GM21825 (cell line): ENCODE data around the gene NRP2.

Experiments used
- ATAC-seq: cut with Tn5 transposase; IDR thresholded peaks from one replicate; pipeline ENCODE4 v1.9.1; 2021; ENCODE audit warnings: mild to moderate bottlenecking, moderate library complexity; ENCODE audit not compliant: unreplicated experiment

NRP2 gene

DNA sequence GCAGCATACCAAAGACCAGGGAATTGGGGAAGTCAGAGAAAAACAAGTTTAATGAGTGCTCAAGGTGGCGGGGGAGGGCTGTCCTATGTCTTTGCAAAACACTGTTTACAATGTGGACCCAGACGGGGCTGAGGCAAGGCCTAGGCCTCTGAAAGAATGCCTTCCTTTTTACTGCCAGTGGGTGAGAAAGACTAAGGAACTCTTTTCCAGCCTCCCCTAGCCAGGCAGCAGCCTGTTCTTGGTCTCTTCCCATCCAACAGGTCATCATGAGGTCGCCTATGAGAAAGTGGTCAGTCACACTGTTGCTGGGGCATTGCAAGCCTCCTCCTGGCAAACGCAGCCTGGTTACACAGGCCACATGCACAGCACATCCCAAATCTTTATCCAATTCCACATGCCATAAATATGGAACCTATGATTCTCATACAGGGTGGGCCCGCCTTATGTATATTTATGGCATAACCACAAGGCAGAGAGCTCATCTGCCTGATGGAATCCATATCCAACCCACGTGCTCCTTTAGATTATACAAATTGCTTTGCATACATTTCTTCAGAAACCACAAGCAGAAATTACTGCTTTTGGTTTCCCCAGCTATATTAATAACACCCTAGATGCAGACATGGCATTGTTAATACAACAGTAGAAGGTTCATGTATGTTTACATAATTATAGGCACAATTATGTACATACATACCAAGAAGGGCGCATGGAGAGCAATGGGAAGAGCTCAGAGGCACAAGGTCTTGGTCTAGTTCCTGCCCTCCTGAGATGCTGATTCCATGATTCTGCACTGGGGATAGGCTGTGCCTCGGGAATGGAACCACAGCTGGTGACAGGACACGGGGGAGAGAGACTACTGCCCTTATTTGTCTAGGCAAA, 48.6 kb downstream of the NRP2 start:
- no peak for ATAC-seq

DNA sequence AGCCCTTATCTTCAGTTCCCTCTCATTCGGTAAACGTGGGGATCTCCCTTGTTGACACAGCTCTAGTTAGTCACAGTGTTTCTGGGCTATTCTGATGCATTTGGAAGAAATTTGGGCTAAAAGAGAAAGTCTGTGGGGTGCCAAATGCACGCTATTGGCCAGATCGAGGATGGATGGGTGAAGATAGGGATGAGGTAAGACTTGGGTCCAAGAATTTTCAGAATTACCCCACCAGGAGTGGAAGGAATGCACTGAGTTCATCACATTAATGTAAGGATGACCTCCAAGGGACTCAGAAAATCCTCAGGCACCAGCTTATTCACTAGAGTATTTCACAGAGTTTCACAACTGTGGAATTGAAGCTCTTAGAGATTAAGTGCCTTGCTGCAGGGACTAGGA, 49.3 kb downstream of the NRP2 start:
- peak; percentile 71 for ATAC-seq

DNA sequence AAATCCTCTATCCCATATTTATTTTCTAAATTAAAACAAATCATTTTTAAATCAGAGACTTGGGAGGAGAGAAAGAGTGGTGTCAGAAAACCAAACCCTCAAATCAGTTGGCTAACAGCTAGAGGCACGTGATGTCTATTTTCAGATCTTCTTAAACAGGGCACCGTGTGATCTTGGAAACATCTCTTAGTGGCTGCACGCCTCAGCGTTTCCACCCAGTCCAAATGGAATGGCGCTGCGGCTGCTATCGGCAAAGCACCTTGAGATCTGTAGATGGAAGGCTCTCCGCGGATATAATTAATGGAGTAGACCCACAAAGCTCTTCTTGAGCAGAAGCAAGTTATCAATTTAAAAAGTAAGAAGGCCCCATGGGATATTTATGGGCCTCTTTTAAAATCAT, 50.0 kb downstream of the NRP2 start:
- no peak for ATAC-seq

DNA sequence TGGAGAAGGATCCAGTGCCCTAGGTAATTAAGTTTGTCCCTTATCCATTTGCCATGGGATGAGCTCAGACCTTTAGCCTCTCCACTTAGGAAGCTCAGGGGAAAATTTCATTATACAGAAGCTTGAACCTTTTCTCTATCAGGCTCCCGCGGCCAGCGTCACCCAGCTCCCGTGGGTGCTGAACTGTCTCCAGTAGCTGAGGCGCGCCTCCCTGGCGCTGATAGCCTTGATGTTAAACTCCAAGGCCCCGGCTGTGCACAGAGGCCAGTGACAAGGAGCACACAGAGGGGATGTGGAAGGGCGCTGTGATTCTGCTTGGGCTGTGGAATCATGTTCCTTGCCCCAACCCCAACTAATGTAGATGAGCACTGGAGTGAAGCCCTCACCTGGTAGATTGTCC, 50.8 kb downstream of the NRP2 start:
- no peak for ATAC-seq

DNA sequence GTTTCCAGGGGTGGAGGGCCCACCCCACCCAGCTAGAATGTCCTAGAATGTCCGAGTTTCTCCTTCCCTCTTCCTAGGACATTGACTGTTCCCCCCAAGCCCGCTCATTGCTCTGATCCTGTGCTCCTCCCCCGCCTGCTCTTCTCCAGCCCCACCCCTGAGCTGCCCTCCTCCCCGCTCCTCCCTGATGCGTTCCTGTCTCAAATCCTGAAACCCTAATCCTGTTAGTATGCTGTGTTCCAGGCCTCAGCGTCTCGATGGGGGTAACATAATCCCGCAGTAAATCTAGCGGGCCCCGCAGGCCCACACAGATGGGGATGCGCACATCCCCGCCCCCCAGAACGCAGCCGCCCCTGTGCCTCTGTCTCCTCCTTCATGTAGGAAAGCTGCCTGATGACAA, 51.3 kb downstream of the NRP2 start:
- no peak for ATAC-seq

DNA sequence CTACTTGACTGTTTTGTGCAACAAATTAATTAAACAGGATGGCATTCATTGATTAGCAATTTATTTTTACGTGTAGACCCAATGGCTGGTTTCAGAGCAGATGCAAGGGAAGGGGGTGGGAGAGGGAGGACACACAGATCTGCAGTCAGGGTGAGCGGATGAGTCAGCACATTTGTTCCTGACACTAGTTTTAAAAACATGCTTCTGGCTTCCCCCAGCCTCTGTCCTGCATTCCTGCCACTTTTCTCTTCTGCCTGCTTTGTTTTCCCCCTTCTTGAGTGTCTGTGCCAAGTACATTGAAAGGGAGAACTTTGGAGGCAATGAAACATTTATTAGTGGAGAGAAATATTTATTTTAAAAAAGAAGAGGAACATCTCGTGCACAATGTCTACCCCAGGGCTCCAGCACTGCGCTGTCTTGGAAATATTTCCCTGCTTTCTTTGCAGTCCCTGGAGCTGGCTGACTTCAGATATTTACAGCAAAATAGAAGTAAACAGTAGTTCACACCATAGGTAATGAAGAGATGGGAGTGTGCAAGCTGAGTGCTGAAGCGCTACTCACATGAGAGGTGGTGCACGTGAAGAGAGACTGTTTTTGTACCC, 52.2 kb downstream of the NRP2 start:
- ATAC-seq, result no peak

DNA sequence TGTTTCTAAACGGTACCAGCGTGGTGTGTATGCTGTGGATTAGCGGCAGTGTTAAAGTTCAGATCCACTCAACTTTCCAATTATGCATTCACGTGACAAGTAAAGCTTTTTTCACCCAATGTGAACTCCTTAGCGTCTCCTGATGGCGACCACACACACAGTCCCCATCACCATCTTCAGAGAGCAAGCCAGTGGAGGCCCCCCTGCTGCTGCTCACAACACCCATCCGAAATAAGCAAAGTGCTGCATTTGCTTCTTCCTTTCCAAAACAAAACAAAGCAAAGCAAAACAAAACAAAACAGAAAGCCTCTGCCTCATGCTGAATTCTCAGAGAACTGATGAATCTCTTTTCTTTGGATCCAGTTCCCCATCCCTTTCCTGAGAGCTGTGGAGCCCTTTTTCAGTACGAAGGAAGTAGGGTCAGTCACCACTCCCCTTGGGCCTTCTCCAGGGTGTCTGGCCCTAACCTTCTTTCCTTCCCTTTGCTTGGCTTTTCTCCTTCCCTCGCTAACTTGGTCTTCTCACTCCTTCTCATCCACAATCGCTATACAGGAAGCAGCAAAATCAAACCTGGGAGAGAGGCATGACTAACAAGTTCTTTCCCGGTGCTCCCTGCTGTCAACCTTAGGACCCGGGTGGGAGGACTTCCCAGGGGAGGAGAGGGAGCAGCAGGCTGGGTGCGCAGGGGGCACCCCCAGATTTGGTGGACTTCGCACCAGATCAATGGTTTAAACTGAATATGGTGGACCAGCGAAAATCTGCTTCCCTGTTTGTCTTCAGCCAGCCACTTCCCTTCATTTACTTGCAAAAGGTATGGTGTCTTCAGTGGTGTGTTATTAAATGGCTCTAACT, 56.0 kb downstream of the NRP2 start:
- no peak for ATAC-seq

DNA sequence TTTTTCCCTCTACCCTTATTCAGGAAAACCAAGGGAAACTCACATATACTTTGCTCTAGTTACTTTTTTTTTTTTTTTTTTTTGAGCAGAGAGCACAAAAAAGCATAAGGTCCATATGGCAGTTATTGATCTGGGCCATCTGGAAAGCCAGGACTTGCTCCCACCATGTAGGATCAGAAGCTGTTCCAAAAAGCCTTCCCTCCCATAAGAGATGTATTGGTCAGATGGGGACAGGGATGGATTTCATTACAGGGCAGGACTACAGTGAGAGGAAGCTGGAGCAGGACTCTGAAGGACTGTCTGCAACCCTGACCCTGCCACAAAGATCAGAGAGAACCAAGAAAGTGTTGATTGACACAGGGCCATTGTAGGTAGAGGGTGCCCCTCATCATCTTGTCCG, 57.3 kb downstream of the NRP2 start:
- ATAC-seq, result no peak

DNA sequence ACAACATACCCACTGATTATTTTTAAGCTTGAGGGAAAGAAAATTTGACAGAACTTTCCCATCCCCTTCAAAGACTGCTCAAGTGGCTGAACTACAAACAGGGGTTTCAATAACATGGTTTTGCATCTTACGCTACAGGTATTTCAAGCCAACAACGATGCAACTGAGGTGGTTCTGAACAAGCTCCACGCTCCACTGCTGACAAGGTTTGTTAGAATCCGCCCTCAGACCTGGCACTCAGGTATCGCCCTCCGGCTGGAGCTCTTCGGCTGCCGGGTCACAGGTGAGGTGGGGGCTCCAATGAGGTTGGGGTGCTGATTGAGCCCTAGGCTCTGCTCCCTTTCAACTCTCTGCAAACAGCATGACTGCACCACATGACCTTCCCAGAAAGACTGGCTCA, 58.1 kb downstream of the NRP2 start:
- ATAC-seq, result no peak

DNA sequence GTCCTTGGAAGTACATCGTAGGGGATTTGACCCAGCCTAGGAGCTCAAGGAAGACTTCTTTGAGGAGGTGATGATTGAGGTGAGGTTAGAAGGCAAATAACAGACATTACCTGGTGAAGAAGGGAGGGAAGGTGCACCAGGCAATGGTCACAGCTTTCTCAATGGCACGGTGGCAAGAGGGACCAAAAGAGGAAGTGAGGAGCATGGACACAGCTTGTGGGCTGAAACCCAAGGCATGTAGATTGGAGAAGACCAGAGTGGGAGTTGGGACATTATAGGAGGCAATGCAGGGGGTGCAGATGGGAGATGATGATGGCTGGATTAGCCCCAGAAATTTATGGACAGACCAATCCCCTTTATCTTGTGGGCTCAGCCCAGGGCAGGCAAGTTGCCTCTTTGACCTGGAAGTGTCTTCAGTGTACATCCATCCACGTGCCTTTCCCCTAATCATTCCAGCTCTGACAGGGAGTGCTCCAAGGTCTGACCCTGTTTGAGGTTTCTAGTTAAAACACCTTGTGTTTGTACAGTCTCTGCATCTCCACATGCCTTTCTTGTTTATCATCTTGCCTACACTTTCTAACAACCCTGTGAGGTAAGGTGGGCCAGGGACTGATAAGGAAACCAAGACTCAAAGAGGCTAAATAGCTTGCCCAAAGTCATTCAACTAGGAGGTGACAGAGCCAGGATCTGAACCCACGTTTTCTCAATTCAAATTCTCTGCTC, 59.1 kb downstream of the NRP2 start:
- no peak for ATAC-seq

DNA sequence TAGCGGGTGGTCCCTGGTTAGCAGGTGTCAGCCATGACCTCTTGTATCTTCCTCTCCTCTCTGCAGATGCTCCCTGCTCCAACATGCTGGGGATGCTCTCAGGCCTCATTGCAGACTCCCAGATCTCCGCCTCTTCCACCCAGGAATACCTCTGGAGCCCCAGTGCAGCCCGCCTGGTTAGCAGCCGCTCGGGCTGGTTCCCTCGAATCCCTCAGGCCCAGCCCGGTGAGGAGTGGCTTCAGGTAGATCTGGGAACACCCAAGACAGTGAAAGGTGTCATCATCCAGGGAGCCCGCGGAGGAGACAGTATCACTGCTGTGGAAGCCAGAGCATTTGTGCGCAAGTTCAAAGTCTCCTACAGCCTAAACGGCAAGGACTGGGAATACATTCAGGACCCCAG, 60.8 kb downstream of the NRP2 start:
- no peak for ATAC-seq

DNA sequence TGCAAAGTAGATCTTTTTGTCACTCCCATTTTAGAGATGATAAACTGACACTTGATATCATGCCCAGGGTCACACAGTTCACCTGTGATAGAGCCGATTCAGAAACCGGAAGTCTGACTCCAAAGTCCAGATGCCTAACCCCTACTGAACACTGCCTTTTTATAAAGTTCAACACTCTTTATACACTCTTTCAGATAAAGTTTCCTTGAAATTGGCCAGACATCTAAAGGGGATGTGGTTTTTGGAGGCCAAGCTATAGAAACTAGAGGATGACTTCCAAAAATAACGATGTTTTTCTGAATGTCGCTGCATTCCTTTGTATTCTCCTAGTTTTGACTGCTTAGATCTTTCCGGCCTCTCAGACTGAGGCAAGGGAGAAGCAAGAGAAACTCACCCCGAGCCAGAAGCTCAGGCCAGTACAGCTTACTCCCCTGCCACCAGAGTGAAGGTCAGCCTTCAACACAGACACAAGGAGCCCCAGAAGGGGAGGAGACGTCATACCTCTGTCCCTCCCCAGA, 61.8 kb downstream of the NRP2 start:
- ATAC-seq, result no peak

DNA sequence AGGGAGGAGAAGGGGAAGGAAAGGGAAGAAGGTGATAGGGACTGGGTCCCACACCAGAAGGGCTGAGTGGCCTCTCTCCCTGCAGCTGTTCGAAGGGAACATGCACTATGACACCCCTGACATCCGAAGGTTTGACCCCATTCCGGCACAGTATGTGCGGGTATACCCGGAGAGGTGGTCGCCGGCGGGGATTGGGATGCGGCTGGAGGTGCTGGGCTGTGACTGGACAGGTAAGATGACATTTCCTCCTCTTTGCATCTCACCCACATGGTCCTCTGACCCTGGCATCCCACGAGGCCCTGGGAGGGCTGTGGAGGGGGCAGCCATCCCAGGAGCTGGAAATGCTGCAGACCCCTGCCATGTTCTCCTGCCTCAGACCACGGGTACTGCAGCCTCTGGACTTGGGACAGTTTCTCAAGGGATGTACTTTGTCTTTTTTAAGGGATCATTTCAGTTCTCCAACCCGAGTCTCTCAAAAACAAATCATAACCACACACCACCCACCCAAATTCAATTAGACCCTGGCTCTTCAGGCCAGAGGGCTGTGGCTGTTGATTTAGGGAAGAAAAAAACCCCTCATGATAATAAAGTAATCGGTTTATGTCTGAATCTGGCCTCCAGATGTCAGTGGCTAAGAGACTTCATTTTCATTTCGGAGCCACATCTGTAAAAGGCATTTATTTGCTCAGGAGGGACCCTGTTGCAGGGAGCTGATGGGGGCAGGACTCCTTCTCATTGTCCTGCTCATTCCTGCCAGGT, 63.5 kb downstream of the NRP2 start:
- ATAC-seq, result no peak

DNA sequence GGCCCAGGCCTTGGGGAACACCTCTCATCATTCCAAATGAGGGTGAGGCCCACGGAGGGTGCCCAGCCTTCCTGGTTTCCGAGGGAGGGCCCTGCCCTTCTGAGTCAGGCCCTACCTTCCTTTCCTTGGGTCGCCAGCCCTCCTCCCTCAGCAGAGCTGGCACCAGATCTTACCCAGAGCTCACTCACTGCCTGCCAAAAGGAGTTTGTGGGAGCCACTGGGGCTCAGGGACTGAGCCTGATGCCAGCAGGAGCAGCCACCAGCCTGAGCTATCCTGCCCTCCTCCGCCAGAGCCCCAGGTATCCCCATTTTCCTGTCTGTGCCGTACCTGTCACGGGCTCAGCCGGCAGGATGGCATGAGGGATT, 64.1 kb downstream of the NRP2 start:
- ATAC-seq, result no peak

DNA sequence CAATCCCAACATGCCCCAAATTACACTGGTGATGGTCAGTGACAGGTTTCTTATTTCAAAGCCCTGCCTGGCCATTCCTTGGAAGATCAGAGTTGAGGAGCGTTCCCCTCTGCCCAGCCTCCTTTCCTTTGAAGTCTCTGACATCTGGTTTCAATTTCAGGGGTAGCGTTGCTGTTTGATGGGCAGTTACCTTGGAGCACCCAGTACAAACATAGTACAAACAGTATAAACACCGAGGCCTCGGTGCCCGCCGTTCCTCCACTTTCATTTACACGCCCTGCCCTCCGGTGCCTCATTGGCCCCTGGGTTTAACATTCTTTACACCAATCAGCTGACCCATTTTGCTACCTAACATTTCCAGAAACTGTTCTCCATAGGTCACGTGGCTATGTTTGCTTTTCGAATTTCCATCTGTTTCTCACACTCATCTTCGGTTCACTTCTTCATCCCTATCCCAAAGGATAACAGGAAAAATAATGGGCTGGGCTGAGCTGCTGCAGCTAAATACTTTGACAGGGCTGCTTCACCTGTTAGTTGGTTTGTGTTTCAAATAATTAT, 65.6 kb downstream of the NRP2 start:
- ATAC-seq, result no peak

DNA sequence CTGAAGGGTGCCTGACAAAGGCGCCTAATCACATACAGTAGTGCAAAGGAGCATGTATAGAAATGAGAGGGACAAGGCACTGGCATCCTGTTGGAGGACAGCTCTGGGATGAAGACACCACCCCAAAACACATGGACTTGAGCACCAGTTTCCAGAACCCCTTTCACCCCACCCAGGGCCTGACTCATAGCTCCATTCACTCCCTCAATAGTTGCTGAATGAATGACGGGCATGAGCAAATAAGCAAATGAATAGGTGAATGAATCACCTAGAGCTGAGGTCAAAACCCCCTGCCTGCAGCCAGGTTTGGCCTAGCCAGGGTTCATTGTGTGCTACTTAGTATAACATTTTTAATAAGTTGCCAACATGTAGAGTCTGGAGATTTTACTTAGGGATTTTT, 66.3 kb downstream of the NRP2 start:
- ATAC-seq, result no peak

DNA sequence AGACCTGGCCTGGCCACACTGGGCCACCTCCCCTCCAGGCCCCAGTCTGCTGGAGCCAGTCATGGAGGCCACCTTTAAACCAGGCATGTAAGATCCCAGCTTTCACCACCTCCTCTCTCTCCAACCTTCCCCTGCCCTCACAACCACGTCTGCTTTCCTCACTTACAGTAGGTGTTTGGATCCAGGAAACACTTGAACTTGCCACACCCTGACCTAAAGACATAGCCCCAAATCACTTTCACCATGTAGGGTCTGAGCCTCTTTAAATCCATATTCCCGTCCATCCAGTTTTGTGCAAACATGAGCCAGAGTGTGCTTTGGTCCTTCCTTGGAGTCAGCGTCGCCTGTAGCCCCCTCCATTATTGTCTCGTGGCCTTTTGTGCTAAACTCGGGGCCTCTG, 66.8 kb downstream of the NRP2 start:
- no peak for ATAC-seq

DNA sequence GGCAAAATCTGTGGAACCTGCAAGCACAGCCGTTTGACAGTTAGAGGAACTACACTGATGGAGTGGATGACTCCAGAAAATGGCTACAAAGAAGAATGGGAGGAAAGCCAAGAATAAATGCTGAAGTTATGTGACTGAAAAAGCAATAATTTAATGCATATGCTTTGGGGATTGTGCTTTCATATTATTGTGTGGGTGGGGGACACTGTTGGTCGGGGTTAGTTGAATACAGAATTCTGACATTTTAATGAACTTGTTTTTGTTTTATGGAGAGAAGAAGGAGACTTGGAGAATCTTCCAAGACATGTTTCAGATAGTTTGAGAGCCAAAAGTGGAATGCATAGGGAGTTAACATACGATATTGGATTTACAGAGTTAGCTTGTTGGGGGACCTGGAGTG, 68.5 kb downstream of the NRP2 start:
- ATAC-seq, result no peak

DNA sequence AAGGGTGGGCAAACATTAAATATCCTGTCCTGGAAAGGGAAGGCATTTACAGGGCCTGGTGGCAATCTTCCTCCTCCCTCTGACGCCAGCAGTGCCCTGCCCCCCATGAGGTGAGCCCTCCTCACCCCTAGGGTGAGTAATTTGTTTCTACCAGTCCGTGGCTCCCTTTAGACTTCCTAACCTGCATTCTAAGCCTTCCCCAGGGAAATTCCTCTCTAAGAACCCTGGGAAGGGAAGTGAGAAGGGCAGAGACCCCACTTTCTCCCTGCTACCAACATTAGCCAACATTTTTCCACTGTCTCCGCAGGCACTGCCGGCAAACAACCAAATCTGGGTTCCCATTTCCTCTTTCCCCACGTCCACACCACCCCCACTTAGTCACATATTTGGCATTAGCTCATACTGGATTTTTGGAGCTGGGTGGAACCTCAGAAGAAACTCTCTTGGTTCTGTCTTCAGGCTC, 69.3 kb downstream of the NRP2 start:
- no peak for ATAC-seq

DNA sequence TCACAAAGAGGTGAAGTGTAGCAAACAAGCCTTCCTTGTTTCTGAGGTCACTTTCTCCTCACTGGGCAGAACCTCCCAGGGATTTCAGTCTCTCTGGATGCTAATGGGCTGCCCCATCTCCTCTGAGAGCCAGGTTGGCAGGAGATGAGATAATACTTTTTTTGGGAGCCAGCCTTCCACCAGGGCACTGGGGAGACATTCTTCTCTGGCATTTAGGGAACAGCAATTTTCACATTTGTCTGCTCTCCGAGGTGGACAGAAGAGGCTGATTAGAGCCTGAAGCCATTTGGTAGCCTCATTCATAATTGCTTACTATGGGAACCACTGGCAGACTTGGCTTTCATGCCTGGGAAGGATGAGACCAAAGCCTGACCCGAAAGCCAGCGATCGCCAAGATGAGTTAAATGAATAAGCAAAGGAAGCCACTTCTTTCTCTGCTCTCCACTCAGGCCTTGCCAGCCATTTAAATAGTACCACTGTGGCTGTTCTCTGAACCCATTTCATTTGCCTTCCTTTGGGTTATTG, 70.1 kb downstream of the NRP2 start:
- ATAC-seq, result no peak
